OCI-LY3 (cell line): ENCODE measurements around the gene PLEKHG3.

Experiments
- EZH2phosphoT487 ChIP-seq: fragments of 200-600 bp; shearing (Covaris generic); IDR thresholded peaks from 2 replicates; pipeline ENCODE4 v1.6.1; 2018; ENCODE audit warnings: antibody characterized with exemption, mixed run types, low read depth
- TF ChIP-seq, protein P1 (sequence below): fragments of 200-600, 300-600 bp; sonication (generic); IDR thresholded peaks from 2 replicates; pipeline ENCODE4 v1.5.1; 2014; ENCODE audit warnings: antibody characterized with exemption, low read length, low read depth

DNA sequence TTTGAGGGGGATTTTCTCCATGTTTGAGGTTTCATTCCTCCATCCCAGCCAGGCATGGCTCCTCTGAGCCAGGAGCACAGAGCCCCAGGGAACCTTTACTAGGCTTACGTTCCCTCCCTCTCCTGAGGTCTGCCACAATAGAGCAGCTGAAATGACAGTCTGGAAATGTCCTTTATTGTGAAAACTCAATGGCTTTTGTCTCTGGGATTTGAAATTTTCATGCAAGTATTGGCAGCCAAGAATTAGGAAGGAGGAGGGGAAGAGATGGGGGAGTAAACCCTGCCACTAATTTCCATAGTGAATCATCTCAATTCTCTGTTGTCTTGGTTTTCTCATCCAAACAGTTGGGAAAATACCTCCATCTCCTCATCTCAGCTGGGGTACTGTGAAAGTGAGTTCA is 2.6 kb upstream of the PLEKHG3 start:
- TF ChIP-seq, protein P1, sequence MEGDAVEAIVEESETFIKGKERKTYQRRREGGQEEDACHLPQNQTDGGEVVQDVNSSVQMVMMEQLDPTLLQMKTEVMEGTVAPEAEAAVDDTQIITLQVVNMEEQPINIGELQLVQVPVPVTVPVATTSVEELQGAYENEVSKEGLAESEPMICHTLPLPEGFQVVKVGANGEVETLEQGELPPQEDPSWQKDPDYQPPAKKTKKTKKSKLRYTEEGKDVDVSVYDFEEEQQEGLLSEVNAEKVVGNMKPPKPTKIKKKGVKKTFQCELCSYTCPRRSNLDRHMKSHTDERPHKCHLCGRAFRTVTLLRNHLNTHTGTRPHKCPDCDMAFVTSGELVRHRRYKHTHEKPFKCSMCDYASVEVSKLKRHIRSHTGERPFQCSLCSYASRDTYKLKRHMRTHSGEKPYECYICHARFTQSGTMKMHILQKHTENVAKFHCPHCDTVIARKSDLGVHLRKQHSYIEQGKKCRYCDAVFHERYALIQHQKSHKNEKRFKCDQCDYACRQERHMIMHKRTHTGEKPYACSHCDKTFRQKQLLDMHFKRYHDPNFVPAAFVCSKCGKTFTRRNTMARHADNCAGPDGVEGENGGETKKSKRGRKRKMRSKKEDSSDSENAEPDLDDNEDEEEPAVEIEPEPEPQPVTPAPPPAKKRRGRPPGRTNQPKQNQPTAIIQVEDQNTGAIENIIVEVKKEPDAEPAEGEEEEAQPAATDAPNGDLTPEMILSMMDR = no peak
- TF ChIP-seq EZH2phosphoT487 = no peak
